HG02610 (cell line): Measurements from ENCODE around the gene EXD2.

ENCODE experiments used
- ATAC-seq: cut with Tn5 transposase; IDR thresholded peaks from one replicate; pipeline ENCODE4 v1.9.1; 2021; ENCODE audit warnings: mild to moderate bottlenecking, moderate library complexity; ENCODE audit not compliant: unreplicated experiment

EXD2 gene

DNA sequence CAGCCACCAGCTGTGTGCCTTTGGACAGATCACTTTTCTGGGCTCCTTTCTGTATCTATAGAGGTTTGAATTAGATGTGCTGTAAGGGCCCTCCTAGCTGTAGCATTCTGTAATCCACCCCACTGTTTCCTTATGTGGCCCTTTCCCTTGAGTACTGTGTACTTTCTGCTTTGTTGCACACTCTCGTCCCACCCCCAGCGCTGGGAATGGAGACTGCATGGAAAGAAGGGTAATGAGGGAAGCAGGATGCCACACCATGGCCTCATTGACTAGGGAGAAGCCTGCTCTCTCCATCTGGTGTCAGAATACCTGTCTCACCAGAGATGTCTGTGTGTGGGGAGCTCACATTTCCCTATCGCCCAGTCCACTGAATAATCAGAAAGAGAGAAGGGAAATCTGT is 55.0 kb downstream of the EXD2 start:
- ATAC-seq: no peak

DNA sequence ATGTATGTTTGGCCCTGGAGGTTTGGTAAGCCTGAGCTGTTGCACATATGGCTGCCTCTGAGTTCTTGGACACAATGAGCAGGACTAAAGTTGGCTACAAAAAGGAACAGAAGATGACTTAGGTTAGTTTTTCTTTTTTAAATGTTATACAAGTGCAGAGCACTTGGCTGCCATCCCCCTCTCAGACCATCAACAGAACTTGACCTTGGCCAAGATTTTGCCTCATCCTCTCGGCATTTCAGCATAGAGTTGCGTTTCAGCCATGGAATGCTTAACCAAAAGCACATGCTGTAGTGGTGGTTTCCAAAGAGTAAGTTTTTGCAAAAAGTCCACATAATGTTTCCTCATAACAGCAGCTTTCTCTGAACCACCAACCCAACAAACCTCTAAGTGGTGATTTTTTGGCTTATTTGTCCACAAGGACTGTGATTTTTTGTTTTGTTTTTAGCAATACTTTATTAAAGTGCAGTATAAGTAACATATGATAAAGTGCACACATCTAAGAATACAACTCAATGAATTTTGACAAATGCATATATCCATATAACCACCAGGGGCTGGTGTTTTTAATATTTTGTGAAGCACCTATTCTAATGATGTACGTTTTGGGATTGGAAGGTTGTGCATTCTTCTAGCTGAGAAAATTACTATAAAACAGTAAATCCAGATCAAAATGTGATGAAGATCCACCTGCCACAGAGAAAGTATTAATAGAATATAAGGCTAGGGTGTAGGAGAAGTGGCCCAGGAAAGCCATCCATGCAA is 56.6 kb downstream of the EXD2 start:
- no peak for ATAC-seq

DNA sequence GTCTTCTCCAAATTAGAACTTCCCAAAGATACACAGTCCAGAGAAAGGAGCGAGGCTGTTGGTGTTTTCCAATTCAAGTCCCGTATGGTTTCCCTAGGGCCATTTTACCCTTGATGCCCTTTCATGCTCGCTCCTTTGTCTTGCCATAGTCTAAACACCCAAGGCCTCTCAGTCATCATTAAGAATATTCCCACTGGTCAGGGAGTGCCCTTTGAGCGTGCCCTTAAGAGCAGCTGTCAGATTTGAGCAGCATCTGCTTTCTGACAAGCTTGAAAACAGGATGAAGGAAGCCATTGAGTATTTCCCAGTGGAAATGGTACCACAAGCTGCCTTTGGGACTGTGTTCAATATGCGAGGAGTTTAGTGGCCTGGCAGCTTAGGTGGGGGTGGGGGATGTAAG is 58.3 kb downstream of the EXD2 start:
- no peak for ATAC-seq

DNA sequence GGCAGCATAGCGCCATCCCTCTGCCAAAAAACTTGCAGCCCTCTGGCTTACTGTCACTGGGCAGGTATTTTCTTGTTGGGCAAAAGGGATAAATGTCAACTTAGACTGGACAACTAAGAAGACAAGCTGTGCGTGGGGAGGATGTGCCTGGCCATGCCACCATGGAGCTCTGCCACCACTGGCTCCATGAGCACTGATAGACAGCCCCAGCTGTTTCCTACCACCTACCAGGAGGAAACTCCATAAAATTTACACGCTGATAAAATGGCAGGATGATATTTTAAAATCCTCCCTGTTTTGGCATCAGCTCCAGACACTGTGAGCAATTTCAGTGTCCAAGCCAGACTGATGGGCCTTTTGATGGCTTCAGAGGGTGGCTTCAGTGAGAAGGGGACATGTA is 61.6 kb downstream of the EXD2 start:
- no peak for ATAC-seq

DNA sequence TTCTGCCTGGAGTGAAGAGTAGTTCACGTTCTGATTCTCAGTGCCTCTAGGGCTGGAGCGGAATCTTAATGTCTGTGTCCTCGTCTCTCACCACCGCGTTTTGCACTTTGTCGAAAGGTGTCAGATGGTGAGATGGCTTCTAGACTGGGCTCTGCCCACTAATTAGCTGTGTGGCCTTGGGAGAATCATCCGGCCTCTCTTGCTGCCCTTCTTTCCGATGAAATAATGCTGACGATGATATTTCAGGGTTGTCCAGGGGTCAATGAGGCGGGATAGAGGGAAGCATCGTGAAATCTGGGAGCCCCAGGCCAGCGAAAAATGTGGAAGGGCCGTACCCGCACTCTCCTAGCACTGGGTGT is 67.8 kb downstream of the EXD2 start:
- no peak for ATAC-seq

DNA sequence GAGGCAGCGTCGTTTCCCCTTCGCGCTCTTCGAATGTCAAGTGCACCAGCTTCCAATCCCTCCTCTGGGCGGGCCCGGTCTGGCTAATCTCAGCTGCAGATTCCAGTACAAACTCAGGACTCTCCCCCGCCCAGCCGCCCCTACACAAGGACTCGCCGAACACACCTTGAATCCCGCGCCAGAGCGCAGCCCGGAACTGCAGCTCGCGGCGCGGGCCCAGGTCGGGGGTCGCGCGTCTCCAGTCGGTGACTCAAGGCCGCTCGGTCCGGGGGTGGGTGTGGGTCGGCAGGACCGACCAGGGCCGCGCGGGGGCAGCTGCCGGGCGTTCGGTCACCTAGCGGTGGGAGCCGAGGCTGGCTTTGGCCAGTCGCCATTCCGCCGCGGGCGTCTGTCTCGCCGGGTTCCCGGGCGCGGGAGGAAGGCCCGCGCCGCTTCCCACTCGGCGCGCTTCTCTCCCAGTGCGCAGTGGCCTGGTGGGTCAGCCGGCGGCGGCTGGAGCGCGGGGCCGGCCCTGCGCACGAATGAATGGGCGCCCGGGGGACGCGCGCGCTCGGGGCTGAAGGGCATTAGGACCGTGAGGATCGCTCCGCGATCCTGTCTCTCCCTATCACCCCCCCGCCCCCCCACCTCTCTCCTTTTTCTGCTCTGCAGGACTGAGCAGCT is 68.4 kb downstream of the EXD2 start, which contains the start of gene GALNT16:
Gene GALNT16, plus strand, starts transcription at position 632 of the 663 bp plus-strand sequence. CDS start 133 bp downstream, outside the sequence.
- no peak for ATAC-seq

DNA sequence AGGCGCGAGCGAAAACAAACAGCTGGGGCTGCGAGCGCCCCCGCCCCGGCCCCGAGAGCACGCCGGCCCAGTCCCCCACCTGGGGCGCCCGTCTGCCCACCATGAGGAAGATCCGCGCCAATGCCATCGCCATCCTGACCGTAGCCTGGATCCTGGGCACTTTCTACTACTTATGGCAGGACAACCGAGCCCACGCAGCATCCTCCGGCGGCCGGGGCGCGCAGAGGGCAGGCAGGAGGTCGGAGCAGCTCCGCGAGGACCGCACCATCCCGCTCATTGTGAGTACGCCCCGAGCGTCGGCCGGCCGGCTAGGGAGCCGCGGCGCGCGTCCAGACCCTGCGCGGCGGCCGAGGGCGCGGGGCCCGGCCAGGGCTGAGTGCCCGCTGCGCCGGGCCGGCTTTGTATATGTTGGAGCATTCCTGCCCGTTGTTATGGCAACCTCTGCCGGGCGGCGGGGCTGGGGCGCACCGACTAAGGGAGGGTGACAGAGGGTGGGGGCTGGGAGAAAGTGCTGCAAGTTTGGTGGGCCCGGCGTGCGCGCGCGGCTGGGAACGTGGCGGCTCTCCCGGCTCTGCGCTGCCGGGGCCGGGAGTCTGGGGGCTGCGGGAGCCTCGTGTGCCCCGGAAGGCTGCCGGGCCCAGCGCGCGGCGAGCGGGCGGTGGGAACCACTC is 69.0 kb downstream of the EXD2 start:
- ATAC-seq: no peak

DNA sequence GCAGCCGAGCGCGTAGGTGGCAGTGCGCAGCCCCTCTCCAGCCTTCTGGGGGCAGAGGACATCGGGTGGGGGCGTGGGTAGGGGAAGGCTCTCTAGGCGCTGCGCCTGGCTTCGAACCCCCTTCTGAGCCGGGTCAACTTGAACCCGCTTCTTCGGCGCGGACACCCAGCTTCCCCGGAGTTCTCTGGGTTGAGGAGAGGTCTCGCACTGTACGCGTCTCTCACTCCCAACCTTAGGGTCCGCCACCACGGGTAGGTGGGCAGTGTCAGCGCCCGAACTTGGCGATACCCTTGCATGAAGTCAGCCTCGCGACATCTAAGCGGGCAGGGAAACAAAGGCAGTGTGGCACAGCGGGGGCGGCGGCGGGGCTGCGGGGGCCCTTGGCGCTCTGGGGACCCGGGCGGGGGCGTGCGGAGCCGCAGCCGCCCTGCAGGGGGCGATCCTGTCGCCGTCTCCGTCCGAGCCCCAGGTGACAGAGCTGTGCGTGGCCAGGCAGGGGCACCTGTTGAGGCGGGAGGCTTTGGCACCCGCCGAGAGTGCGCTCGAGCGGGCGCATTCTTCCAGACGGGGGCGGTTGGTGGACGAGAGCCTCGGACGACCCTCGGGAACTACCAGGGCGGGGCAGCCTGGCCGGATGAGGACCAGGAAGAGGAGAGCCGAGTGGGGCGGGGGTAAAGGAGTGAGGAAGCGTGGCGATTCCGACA is 69.7 kb downstream of the EXD2 start:
- ATAC-seq: peak; percentile 45

DNA sequence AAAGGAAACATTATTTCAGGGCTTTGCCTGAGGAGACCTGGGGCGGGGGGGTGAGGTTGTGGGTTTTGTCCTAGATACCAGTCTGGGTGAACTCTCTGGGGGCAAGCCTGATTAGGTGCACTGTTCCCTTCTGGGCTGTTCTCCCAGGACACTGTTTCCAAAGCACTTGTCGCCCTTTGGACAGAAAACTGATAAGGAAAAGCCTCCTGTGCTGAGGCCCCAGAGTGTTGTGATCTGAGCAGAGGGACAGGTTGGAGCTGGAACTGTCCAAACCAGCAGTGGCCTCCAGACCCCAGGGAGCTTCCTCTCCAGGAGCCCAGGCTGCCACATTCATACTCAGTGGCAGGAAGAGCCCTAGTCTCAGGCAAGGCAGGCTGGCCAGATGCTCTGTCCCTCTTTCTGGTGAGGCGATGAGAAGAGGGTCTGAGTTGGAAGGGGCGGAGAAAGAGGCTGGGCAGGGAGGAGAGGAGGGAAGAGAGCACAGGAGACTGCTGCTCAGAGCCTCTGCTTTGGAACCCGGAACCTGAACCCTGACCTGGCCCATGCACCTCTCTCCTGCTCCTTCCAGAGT is 70.5 kb downstream of the EXD2 start:
- ATAC-seq: no peak

DNA sequence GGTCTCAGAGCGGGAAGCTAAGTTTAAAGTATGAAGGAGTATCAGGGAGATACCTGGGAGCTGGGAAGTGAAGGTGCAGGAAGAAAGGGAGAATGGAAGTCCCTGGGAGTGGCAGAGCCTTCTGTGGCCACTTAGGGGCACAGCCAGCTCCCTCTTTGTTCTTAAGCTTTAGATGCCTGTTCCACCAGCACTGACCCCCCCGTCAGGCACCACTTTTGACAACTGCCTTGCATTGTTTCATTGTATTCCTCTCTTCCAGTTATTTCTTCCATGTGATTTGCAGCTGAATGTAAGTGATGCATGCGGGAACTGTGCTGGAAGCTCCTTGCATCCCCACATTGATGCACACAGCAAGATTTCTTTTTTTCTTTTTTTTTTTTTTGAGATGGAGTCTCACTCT is 71.2 kb downstream of the EXD2 start:
- no peak for ATAC-seq

DNA sequence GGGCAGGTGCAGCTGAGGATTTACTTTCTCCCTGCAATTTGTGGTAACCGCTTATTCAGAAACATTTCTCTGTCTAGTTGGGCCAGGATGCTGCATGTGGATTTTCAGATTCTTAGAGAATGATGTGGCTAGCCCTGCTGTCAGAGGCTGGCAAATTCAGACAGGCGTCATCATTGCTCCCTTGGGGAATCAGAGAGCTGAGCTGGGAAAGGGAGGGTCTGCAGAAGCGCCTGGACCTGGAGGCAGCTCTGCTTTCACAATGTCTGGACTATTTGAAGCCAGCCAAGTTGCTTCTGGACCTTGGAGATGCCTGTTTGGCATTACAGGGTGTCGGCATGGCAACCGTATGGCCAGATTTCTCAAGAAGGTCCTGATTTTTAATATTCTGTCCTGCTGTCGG is 72.1 kb downstream of the EXD2 start:
- ATAC-seq: no peak

DNA sequence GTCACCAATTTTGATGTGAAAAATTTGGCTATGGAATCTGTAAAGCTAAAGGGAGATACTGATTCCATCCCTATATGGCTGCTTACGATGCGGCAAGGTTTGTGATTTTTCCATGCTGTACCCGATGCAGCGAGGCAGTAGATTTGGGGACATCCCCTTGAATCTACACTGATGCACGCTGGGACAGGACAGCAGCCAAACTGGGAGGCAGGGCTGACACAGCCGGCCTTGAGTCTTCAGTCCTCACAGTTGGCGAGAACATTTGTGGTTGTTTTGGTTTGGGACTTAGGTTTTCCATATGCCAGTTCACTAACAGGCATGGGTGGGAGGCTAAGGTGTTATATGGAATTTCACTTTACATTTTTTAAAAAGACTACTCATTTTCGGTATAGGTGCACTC is 72.5 kb downstream of the EXD2 start:
- no peak for ATAC-seq

DNA sequence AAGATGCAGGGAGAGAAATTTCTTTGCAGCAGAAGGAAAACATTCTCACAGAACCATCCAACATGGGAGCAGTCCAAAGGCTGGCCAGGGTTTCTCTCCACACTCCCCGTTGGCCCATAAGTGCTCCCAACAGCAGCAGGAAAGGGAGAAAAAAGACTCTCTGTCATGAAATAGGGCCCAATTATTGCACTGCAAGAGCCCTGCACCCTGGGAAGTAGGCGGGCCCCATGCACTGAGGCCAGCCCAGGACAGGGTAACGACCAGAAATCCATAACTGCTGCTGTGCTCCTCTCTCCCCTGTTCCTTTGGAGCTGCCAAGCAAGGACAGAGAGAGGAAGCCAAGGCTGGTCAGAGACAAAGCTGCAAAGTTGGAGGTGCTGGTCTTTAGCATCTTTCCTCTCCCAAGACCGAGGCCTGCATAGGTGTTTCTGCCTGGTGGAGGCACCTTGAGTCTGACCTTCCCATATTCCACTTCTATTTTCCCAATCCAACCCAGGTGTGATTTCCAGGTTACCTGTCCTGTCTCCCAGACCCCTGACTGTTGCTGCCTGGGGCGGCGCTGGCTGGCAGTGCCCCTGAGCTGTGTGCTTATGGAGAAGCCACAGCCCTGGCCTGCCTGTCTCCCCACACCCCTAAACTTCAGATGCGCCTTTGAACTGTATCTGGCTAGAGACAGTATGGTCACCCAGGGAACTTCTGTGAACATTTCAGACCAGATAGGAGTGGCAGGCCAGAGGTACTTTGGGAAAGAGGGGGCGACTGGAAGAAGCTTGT is 75.5 kb downstream of the EXD2 start:
- ATAC-seq: no peak

DNA sequence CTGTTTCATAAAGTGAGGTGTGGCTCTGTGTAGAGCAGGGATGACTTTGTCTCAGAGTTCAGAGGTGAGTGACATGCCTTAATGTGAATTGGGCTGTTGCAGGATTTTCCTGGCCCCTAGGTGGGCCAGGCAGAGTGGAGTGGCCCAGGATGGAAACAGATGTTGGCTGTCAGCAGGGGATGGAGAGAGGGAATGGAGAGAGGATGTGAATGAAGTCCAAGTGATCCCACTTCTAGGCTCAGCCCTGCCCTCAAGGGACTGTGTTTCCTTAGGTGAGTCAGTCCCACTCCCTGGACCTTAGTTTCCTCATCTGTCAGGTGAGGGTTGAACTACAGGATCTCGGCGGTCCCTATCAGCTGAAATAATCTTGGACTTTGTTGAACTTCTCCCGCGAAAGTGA is 76.2 kb downstream of the EXD2 start:
- ATAC-seq: no peak

DNA sequence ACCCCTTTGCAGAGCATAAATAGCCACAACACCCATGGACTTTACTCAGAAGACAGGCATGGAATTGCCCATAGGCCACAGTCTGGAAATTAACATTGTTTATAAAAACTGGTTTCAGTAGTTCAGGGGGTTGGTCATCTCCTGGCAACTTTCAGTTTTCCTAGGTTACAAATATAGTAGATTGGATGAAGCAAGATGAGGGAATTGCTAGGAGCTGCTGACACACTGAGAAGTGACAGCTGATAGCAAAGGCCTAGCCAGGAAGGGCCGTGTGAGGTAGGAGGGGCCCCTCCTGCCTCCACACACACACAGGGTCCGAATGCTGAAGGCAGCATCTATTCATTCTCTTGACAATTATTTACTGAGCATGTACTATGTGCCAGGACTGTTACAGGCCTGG is 76.9 kb downstream of the EXD2 start:
- no peak for ATAC-seq

DNA sequence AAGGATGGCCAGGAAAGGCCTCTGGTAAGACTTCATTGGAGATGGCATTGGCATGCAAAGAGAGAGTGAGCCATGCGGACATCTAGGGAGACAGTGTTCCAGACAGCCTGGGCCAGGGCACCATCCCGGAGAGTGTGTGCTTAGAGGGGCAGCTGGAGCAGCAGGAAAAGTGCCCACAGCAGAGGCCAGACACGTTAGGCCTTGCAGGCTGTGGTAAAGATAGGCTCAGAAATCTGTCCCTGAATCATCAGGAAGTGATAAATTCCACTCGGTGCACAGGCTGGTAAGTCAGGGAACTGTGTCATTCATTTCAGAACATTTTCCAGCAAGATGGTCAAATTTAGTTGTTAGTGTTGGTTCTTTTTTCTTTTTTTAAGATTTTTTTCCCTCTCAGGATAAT is 77.5 kb downstream of the EXD2 start:
- no peak for ATAC-seq

DNA sequence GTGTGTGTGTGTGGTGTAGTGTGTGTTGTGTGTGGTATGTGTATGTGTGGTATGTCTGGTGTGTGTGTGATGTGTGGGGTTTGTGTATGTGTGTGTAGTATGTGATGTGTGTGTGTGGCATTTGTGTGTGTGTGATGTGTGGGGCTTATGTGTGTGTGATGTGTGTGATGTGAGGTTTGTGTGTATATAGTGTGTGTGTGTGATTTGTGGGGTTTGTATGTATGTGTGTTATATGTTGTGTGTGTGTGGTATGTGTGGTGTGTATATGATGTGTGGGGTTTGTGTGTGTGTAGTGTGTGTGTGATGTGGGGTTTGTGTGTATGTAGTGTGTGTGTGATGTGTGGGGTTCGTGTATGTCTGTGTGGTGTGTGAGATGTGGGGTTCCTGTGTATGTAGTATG is 78.1 kb downstream of the EXD2 start:
- no peak for ATAC-seq

DNA sequence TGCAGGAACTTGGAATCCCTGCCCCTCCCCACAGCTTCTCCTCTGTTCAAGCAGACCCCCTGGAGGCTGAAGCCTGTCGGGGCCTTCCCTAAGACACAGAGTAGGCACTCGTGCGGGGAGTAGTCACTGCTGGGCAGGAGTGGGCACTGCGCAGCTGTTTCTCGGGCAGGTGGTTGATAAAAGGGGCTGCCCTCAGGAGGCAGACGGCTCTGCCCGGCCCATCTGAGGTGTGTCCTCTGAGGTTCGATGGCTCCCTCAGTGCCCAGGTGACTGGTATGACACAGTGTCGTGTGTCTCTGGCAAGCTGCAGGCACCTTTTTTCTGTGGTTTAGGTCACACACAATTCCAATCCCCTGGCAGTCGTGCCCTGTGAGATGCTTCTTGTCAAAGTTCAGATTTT is 78.8 kb downstream of the EXD2 start:
- no peak for ATAC-seq

DNA sequence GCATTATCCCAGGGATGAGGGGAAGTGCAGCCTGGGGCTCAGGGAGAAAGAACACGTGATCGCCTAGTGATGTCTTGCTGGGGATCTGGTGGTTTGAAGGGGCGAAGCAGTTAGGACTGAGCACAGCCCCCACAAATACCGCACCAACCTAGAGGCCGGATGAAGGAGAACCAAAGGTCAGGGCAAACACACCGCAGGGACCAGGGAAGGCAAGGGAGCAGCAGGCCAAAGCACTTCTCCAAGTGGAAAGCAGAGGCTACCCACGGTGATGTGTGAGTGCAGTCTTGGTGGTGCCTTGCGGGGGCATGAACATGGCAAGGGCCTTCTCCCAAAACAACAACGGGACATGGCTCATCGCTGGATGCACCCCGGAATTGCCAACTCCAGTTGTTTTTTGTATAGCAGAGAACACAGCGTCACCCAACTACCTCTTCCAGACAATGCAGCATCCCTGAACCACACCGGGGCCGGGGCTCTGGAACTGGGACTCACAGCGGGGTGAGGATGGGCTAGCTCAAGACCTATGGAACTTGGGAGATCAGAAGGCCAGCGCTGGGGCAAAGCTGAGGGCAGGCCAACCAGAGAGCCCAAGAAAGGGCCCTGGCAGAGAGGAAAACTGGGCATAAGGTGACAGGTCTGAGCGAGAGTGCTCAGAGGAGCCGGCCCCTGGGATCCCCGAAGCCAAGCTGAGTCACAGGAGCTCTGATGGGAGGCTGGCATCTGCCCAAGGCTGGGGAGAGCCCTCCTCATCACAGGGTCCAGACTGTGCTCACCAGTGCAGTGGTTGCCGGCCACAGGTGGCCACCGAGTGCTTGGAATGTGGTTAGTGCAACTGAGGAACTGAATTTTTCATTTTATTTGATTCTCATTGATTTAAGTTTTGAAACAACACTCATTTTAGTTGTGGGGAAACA is 79.8 kb downstream of the EXD2 start:
- no peak for ATAC-seq
